ENCODE data around the gene NOTCH4.

The NOTCH4 gene

GRCh38 chr6:32234934-32235333 is 11.1 kb upstream of the NOTCH4 start:
- no peak for TF ChIP-seq CTCF (IDR thresholded peaks at IDR 0.05; ENCODE audit: low read depth, low read length)
- H3K4me3 ChIP-seq (ENCODE audit: low read depth, low read length): no peak overlapping the region

- no peak overlapping the region for H3K4me3 ChIP-seq (ENCODE audit: low read depth, low read length)
Measured at GRCh38 chr6:32226434-32226833, 2.6 kb upstream of the NOTCH4 start.

GRCh38 chr6:32224696-32225095 is 829 bp upstream of the NOTCH4 start:
- TF ChIP-seq CTCF (IDR thresholded peaks at IDR 0.05; ENCODE audit: low read depth, low read length): no peak
- H3K4me3 ChIP-seq (ENCODE audit: low read depth, low read length): no peak overlapping the region

More at GRCh38 chr6:32226434-32226833, 2.6 kb upstream of the NOTCH4 start:
- no peak for TF ChIP-seq CTCF (IDR thresholded peaks at IDR 0.05; ENCODE audit: low read depth, low read length)

GRCh38 chr6:32222333-32223230 is 1.3 kb downstream of the NOTCH4 start:
- TF ChIP-seq CTCF (IDR thresholded peaks at IDR 0.05; ENCODE audit: low read depth, low read length): no peak
- H3K4me3 ChIP-seq (ENCODE audit: low read depth, low read length): no peak overlapping the region

- no peak overlapping the region for H3K4me3 ChIP-seq (ENCODE audit: low read depth, low read length)
- TF ChIP-seq CTCF (IDR thresholded peaks at IDR 0.05; ENCODE audit: low read depth, low read length): no peak
Measured at GRCh38 chr6:32220021-32220420, 3.8 kb downstream of the NOTCH4 start.

GRCh38 chr6:32218167-32218566 is 5.7 kb downstream of the NOTCH4 start:
- no peak overlapping the region for H3K4me3 ChIP-seq (ENCODE audit: low read depth, low read length)
- no peak for TF ChIP-seq CTCF (IDR thresholded peaks at IDR 0.05; ENCODE audit: low read depth, low read length)

- H3K4me3 ChIP-seq (ENCODE audit: low read depth, low read length): no peak overlapping the region
- no peak for TF ChIP-seq CTCF (IDR thresholded peaks at IDR 0.05; ENCODE audit: low read depth, low read length)
Measured at GRCh38 chr6:32216998-32217397, 6.9 kb downstream of the NOTCH4 start.

Measured in WI38 (cell line).